Measurements from ENCODE around the gene DDX3X. TPM values are rescaled to one million over a fixed set of nuclear protein-coding genes. Genes with fewer than 3 reads are reported as not detected.
"Not testable (repeated sequence)": the region's sequence is repeated elsewhere in the genome, so short reads cannot be mapped to it uniquely, and the experiment has no call there.

DDX3X gene
- total RNA-seq, 2 donors from 2014 or later = 252 to 451 TPM

DNA sequence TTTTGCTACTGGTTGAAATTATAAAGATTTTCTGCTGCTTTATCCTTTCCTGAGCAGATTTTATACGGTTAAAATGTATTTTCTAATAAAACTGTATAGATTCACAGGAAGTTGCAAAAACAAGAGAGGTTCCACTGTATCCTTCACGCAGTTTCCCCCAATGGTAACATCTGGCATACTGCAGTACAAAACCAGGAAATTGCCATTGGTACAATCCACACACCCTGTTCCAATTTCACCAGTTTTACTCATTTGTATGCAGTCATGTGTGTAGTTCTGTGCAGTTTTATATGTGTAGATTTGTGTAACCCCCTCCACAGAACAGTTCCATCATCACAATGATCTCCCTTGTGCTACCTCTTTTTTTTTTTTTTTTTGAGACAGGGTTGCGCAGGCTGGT is 20.0 kb downstream of the DDX3X start:
- no peak overlapping the region for H3K4me3 Mint-ChIP-seq
- DNase-seq (ENCODE audit: low spot score) (no peak), ATAC-seq (peak in 1 of 2 donors; percentile 41)
- peaks cover 17 to 25% of the 10 kb centered on the region in 2 donors for H3K4me1 Mint-ChIP-seq (ENCODE audit: low read depth in 2 of 2)
- H3K9me3 Mint-ChIP-seq = no peaks in the 10 kb centered on the region
- peaks cover 5% of the 10 kb centered on the region for H3K36me3 Mint-ChIP-seq
- H3K27ac Mint-ChIP-seq = peak overlapping the region in 1 of 2 donors; percentile 45
- H3K27me3 Mint-ChIP-seq = no peaks in the 10 kb centered on the region

DNA sequence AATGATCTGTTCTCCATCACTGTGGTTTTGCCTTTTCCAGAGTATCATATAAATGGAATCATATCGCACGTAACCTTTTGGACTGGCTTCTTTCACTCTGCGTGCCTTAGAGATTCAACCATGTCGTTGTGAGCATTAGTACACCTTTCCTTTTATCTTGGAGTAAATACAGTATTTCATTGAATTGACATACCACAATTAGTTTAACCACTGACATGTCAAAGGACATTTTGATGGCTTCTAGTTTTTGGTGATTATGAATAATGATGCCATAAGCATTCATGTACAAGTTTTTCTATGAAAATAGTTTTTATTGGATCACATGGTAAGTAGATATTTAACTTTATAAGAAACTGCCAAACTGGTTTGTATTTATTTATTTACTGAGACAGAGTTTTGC is 35.2 kb downstream of the DDX3X start:
- no peaks in the 10 kb centered on the region for H3K27me3 Mint-ChIP-seq
- DNase-seq (ENCODE audit: low spot score) (no peak), ATAC-seq (no peak)
- H3K27ac Mint-ChIP-seq = no peak overlapping the region
- H3K4me3 Mint-ChIP-seq = no peak overlapping the region
- H3K36me3 Mint-ChIP-seq = no peaks in the 10 kb centered on the region
- H3K4me1 Mint-ChIP-seq (ENCODE audit: low read depth in 2 of 2) = no peaks in the 10 kb centered on the region
- H3K9me3 Mint-ChIP-seq = no peaks in the 10 kb centered on the region

DNA sequence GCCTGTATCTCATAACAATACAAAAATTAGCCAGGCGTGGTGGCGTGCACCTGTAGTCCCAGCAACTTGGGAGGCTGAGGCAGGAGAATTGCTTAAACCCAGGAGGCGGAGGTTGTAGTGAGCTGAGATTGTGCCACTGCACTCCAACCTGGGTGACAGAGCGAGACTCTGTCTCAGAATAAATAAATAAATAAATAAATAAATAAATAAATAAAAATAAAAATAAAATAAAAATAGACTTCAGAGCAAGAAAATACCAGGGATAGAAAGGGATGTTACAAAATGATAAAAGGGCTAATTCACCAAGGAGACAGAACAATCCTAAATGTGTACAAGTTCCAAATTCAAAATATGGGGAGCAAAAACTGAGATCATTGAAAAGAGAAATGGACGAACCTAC is 37.6 kb downstream of the DDX3X start:
- H3K36me3 Mint-ChIP-seq, ATAC-seq, H3K9me3 Mint-ChIP-seq: not testable (repeated sequence)

DNA sequence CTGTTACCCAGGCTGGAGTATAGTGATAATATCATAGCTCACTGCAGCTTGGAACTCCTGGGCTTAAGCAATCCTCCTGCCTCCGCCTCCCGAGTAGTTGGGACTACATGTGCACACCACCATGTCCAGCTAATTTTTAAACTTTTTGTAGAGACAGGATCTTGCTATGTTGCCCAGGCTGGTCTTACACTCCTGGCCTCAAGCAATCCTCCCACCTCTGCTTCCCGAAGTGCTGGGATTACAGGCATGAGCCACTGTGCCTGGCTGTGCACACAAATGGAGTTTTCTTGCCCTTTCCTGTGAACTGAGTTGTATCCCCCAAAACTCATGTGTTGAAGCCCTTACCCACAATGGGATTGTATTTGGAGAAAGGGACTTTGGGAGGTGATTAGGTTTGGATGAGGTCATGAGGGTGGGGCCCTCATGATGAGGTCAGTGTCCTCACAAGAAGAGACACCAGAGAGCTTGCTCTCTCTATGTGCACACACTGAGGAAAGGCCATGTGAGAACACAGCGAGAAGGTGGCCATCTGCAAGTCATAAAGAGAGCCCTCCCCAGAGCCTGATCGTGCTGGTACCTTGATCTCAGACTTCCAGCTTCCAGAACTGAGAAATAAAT is 40.1 kb downstream of the DDX3X start:
- no peaks in the 10 kb centered on the region for H3K4me1 Mint-ChIP-seq (ENCODE audit: low read depth in 2 of 2)
- no peaks in the 10 kb centered on the region for H3K27me3 Mint-ChIP-seq
- H3K36me3 Mint-ChIP-seq = no peaks in the 10 kb centered on the region
- ATAC-seq (peak in 1 of 2 donors; percentile 21), DNase-seq (ENCODE audit: low spot score) (no peak)
- H3K9me3 Mint-ChIP-seq = no peaks in the 10 kb centered on the region
- H3K4me3 Mint-ChIP-seq = no peak overlapping the region
- H3K27ac Mint-ChIP-seq = no peak overlapping the region

More for the DNA sequence above, 37.6 kb downstream of the DDX3X start:
- not testable (repeated sequence) for H3K4me1 Mint-ChIP-seq (ENCODE audit: low read depth in 2 of 2); DNase-seq (ENCODE audit: low spot score); H3K27ac Mint-ChIP-seq; H3K27me3 Mint-ChIP-seq; H3K4me3 Mint-ChIP-seq

DNA sequence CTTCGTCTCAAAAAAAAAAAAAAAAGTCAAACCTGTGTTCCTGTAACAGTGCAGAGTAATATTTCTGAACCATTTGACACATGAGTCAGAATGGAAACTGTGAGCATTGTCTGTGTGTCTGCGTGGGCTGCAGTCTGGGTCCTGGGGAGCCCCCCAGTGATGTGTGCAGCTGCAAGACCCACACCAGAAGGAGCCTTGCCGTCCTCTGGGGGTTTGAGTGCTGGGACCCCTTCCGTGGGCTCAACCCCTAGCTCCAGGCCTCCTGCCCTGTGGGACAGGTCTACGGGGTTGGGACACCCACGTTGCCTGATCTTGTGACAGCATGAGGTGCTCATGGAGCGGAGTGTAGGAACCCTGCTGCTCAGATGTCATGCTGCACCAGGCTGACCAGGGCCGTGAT is 43.7 kb downstream of the DDX3X start:
- no peak for ATAC-seq
- DNase-seq (ENCODE audit: low spot score) = no peak
- no peak overlapping the region for H3K4me3 Mint-ChIP-seq
- no peaks in the 10 kb centered on the region for H3K36me3 Mint-ChIP-seq
- no peaks in the 10 kb centered on the region for H3K4me1 Mint-ChIP-seq (ENCODE audit: low read depth in 2 of 2)
- H3K27me3 Mint-ChIP-seq = no peaks in the 10 kb centered on the region
- H3K9me3 Mint-ChIP-seq = no peaks in the 10 kb centered on the region
- H3K27ac Mint-ChIP-seq = no peak overlapping the region

DNA sequence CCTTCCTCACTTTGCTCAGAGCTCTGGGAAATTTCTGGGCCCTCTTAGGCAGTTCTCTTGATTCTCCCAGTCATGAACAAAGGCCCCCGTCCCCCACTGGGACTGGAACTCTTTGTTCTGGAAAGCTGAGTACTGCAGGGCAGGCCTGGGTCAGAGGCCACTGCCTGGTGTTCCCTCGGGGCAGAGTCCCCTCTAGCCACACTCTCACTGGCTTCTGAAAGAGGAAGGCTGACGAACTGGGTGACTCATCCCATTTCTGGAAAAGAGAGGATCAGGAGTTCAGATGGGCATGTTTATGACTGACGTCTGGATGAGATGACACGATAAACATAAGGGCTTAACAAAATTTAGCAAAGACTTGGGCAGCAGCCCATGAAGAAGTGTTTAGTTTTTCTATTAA is 47.7 kb downstream of the DDX3X start:
- Mint-ChIP-seq H3K27ac (no peak overlapping the region), H3K36me3 (no peaks in the 10 kb centered on the region), H3K4me1 (ENCODE audit: low read depth in 2 of 2) (peaks cover 6 to 11% of the 10 kb centered on the region in 2 donors), H3K27me3 (no peaks in the 10 kb centered on the region), H3K9me3 (no peaks in the 10 kb centered on the region), H3K4me3 (no peak overlapping the region)
- no peak for DNase-seq (ENCODE audit: low spot score)
- no peak for ATAC-seq

DNA sequence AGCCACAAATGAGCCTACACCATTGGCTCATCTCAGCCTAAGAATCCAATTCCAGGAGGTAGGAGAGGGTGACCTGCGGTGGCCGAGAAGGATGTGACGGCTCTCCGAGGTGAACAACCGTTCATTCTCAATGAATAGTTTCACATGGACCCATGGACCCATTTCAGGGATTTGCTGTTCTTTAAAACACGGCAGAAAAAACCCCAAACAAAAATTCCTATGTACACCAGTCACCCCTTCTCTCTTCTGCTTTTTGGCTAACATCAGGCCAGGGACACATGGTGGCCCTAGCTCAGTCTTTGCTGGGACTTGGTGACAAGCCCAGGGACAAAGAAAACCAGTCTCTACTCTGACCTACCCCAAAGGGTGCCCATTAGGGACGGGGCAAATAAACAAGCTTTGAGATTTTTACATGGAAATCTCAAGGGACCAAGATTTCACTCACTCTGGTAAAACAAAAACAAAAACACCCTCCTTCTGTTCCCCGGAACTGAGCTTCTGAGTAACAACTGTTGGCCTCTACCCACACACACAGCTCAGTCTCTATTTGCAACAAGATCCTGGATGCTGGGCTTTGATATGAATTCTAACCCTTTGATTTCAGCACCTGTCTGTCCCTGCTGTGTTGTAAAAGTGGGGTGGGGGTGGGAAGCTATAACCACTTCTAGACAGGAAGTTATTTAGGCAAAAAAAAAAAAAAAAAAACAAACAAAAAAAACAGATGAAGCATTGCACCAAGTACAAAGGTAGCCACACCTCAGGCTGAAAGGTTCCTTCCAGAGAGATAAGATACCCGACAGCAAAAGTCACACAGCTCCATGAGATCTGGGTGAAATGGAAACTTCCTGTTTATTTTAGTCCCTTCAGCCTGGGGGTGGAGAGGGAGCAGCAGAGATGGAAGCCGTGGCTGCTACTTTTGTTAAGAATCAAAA is 49.0 kb downstream of the DDX3X start:
- Mint-ChIP-seq H3K4me3 (peak overlapping the region; percentile 15), H3K36me3 (no peaks in the 10 kb centered on the region), H3K27me3 (peaks cover 0 to 4% of the 10 kb centered on the region in 2 donors), H3K4me1 (ENCODE audit: low read depth in 2 of 2) (peaks cover 6 to 11% of the 10 kb centered on the region in 2 donors), H3K9me3 (no peaks in the 10 kb centered on the region), H3K27ac (peak overlapping the region in 1 of 2 donors; percentile 72)
- ATAC-seq (peak in 1 of 2 donors; percentile 6), DNase-seq (ENCODE audit: low spot score) (no peak)

DNA sequence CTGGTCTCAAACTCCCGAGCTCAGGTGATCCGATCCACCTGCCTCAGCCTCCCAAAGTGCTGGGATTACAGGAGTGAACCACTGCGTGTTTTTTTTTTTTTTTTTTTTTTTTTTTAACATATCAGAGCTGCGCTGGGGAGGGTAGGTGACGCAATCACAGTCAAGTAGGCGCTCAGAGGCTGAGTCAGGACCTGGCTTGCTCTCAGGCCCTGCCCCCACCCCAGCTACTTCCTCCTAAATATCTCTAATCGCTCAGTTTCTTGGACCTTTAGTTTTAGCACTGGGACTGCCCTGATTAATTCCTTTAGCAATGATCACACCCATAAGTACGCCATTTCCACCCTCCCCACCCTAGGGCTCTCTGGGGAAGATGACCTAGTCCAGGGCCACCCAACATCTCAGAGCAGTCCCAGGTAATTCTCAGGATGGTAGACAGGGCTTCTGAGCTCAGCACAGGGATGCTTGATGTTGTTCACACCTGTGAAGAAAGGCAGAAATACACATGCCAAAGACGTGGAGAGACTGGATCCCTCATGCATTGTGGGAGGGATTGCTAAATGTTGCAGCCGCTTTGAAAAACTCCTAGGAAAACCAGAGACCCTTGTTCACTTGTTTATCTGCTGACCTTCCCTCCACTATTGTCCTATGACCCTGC is 50.2 kb downstream of the DDX3X start:
- H3K4me3 Mint-ChIP-seq = no peak overlapping the region
- H3K27ac Mint-ChIP-seq = no peak overlapping the region
- H3K27me3 Mint-ChIP-seq = peaks cover 0 to 4% of the 10 kb centered on the region in 2 donors
- ATAC-seq (peak; percentile 71 to 84), DNase-seq (ENCODE audit: low spot score) (peak; percentile 63)
- H3K4me1 Mint-ChIP-seq (ENCODE audit: low read depth in 2 of 2) = peaks cover 6 to 11% of the 10 kb centered on the region in 2 donors
- no peaks in the 10 kb centered on the region for H3K9me3 Mint-ChIP-seq
- no peaks in the 10 kb centered on the region for H3K36me3 Mint-ChIP-seq

DNA sequence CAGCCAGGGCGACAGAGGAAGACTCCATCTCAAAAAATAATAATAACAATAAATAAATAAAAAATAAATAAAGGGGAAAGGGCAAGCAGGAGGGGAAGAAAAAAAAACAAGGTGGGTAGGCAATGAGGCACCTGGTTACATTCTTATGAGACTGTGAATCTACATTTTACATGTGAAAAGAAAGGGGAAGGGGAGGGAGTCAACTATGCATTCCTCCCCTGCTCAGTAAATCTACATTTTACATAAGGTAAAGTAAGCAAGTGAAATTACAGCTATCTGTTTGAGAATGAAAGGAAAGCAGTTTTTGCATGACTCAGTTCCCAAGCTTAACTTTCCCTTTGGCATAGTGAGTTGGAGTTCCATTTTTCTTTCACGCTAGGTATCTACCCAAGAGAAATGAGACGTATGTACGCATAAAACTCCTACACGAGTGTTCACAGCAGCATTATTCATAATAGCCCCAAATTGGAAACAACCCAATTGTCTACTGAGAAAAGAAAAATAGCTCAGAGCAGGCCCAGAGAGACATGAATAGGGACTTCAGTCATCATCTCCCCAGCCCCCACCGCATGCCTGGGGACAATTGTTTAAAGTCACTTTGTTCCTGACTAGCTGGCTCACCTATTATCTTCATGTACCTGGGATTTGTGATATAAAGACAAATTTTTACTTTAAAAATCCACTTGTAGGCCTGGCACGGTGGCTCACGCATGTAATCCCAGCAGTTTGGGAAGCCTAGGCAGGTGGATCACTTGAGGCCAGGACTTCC is 52.4 kb downstream of the DDX3X start:
- H3K36me3 Mint-ChIP-seq = no peaks in the 10 kb centered on the region
- H3K27me3 Mint-ChIP-seq = peaks cover 0 to 4% of the 10 kb centered on the region in 2 donors
- DNase-seq (ENCODE audit: low spot score) (no peak), ATAC-seq (no peak)
- H3K4me3 Mint-ChIP-seq = no peak overlapping the region
- H3K4me1 Mint-ChIP-seq (ENCODE audit: low read depth in 2 of 2) = peaks cover 6 to 11% of the 10 kb centered on the region in 2 donors
- no peak overlapping the region for H3K27ac Mint-ChIP-seq
- H3K9me3 Mint-ChIP-seq = no peaks in the 10 kb centered on the region

DNA sequence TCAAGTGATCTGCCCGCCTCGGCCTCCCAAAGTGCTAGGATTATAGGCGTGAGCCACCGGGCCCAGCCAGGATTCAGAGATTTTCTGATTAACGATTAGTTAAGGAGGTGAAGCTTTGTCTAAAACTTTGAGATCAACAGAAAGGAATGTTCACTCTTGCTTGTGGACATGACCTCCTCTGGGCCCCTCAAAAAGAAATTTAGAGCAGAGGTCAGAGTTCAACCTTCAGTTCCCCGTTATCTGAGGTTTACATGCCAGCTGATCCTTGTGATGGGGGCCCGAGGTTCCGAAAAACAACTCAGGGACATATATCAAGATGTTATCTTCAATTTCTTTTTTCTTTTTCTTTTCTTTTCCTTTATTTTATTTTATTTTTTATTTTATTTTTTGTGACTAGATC is 54.6 kb downstream of the DDX3X start:
- no peaks in the 10 kb centered on the region for H3K36me3 Mint-ChIP-seq
- ATAC-seq (no peak), DNase-seq (ENCODE audit: low spot score) (no peak)
- no peaks in the 10 kb centered on the region for H3K9me3 Mint-ChIP-seq
- no peak overlapping the region for H3K27ac Mint-ChIP-seq
- no peak overlapping the region for H3K4me3 Mint-ChIP-seq
- H3K4me1 Mint-ChIP-seq (ENCODE audit: low read depth in 2 of 2) = peaks cover 0 to 4% of the 10 kb centered on the region in 2 donors
- peaks cover 0 to 4% of the 10 kb centered on the region in 2 donors for H3K27me3 Mint-ChIP-seq

DNA sequence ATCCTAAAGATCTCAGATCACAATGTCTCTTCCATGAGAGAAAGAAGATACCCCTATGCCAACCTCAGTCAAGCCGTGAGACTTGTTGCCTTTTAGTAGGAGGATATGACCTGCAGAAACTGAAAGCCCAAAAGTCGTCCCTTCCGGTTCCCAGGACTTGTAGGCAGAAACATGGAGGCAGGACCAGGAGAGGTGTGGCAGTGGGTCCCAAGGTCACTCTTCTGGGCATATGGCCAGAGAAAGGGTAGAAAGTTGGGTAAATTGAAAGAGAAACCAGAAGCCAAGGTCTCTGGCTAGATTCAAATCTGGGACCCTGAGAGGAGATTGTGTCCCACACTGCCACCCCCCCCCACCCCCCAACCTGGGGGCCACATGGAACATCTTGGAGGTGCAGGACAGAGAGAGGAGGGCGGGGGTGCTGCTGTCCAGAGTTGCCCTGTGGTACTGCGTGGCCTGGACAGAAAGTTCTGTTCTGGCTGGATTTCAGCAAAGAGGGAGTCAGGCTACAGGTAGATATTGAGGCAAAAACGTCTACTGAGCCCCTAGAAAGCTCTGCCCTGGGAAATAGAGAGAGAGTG is 55.4 kb downstream of the DDX3X start:
- Mint-ChIP-seq H3K4me1 (ENCODE audit: low read depth in 2 of 2) (no peaks in the 10 kb centered on the region), H3K9me3 (no peaks in the 10 kb centered on the region), H3K36me3 (no peaks in the 10 kb centered on the region), H3K27me3 (peaks cover 0 to 4% of the 10 kb centered on the region in 2 donors), H3K4me3 (no peak overlapping the region), H3K27ac (no peak overlapping the region)
- DNase-seq (ENCODE audit: low spot score) (no peak), ATAC-seq (no peak)

DNA sequence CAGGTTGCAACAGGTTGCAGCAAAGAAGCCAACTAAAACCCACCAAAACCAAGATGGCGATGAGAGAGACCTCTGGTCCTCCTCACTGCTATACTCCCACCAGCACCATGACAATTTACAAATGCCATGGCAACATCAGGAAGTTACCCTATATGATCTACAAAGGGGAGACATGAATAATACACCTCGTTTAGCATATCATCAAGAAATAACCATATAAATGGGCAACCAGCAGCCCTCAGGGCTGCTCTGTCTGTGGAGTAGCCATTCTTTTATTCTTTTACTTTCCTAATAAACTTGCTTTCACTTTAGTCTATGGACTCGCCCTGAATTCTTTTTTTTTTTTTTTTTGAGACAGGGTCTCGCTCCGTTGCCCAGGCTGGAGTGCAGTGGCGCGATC is 56.6 kb downstream of the DDX3X start:
- not testable (repeated sequence) for H3K4me1 Mint-ChIP-seq (ENCODE audit: low read depth in 2 of 2); H3K36me3 Mint-ChIP-seq; H3K27ac Mint-ChIP-seq; H3K27me3 Mint-ChIP-seq; H3K4me3 Mint-ChIP-seq; DNase-seq (ENCODE audit: low spot score); ATAC-seq; H3K9me3 Mint-ChIP-seq

DNA sequence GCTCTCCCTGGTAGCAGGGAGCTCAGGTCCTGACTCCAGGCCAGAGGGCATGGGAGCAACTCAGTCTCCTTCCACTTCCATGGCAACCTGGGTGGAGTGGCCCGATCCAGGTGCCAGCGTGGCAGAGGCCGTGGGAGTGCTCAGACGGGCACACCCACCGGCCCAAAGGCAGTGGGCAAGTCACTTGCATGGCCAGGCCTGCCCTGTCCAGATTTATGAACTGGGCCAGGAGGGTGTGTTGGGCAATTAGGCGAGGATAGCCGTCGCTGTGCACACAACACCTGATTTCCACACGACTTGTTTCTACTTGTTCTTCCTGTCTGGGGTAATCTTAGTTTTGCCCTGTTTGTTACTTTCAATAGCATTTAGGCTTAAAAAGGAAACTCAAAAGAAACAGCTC is 57.6 kb downstream of the DDX3X start:
- H3K4me1 Mint-ChIP-seq (ENCODE audit: low read depth in 2 of 2) = no peaks in the 10 kb centered on the region
- ATAC-seq (peak in 1 of 2 donors; percentile 11), DNase-seq (ENCODE audit: low spot score) (no peak)
- no peak overlapping the region for H3K27ac Mint-ChIP-seq
- no peak overlapping the region for H3K4me3 Mint-ChIP-seq
- H3K36me3 Mint-ChIP-seq = no peaks in the 10 kb centered on the region
- no peaks in the 10 kb centered on the region for H3K9me3 Mint-ChIP-seq
- peaks cover 0 to 4% of the 10 kb centered on the region in 2 donors for H3K27me3 Mint-ChIP-seq

Measured in natural killer cell treated with Interleukin-12 subunit alpha and Interleukin-12 subunit beta and Interleukin-15 and Interleukin-18, amount 100 ng/mL, for 72 hours (primary cell).